Measurements from ENCODE around the gene FMO1.

- TF ChIP-seq POLR2AphosphoS2 (conservative IDR thresholded peaks at IDR 0.05; ENCODE audit: low read length) = no peak
- TF ChIP-seq SREBF2 (IDR thresholded peaks at IDR 0.05) = no peak
- no peak for TF ChIP-seq RARB (CRISPR knock-in tag; IDR thresholded peaks at IDR 0.05)
- no peak for TF ChIP-seq RFX5 (IDR thresholded peaks at IDR 0.05)
- no peak for TF ChIP-seq RAD21 (conservative IDR thresholded peaks at IDR 0.05 in 1 of 2, IDR thresholded peaks at IDR 0.05 in 1 of 2)
- no peak for TF ChIP-seq CHD2 (IDR thresholded peaks at IDR 0.05; ENCODE audit: low read length, partially characterized antibody)
- no peak for TF ChIP-seq CTCF (IDR thresholded peaks at IDR 0.05)
- no peak for TF ChIP-seq HDAC2 (IDR thresholded peaks at IDR 0.05)
- TF ChIP-seq, protein P1, sequence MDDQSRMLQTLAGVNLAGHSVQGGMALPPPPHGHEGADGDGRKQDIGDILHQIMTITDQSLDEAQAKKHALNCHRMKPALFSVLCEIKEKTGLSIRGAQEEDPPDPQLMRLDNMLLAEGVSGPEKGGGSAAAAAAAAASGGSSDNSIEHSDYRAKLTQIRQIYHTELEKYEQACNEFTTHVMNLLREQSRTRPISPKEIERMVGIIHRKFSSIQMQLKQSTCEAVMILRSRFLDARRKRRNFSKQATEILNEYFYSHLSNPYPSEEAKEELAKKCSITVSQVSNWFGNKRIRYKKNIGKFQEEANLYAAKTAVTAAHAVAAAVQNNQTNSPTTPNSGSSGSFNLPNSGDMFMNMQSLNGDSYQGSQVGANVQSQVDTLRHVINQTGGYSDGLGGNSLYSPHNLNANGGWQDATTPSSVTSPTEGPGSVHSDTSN (IDR thresholded peaks at IDR 0.05) = no peak
- no peak for TF ChIP-seq MAFK (IDR thresholded peaks at IDR 0.05; ENCODE audit: partially characterized antibody)
- TF ChIP-seq MYC (IDR thresholded peaks at IDR 0.05; ENCODE audit: borderline replicate concordance, low read length) = no peak
Measured at GRCh38 chr1:171279234-171279633, 30.9 kb downstream of the FMO1 start.

All from A549 (cell line).